WERI-Rb-1 (cell line): ENCODE measurements around the gene COX7C.
"Not testable (repeated sequence)": the region's sequence is repeated elsewhere in the genome, so short reads cannot be mapped to it uniquely, and the experiment has no call there.

Source experiments
- DNase-seq: peaks from one replicate; pipeline ENCODE4 v3.0.0-alpha.2; 2020
- H3K27ac ChIP-seq: fragments of 250-450 bp; sonication (Bioruptor Pico); 2 replicates; pipeline ENCODE4 v1.5.1; 2020; ENCODE audit warnings: mild to moderate bottlenecking, moderate library complexity
- H3K27me3 ChIP-seq: fragments of 250-450 bp; sonication (Bioruptor Pico); 2 replicates; pipeline ENCODE4 v1.5.1; 2021; ENCODE audit warnings: mild to moderate bottlenecking, low read depth, moderate library complexity; ENCODE audit not compliant: insufficient read depth, severe bottlenecking
- H3K36me3 ChIP-seq: fragments of 250-450 bp; sonication (Bioruptor Pico); 2 replicates; pipeline ENCODE4 v1.5.1; 2020; ENCODE audit warnings: mild to moderate bottlenecking, moderate library complexity
- H3K4me3 ChIP-seq: 2 replicates; pipeline ENCODE4 v1.5.1; 2011; ENCODE audit warnings: low read depth, mild to moderate bottlenecking, control low read depth, low read length
- H3K9me3 ChIP-seq: fragments of 250-450 bp; sonication (Bioruptor Pico); 2 replicates; pipeline ENCODE4 v1.5.1; 2021; ENCODE audit warnings: mild to moderate bottlenecking, moderate library complexity; ENCODE audit not compliant: severe bottlenecking
- CTCF ChIP-seq: IDR thresholded peaks from 2 replicates; pipeline ENCODE4 v1.5.1; 2011; ENCODE audit warnings: low read depth, mild to moderate bottlenecking, control low read depth, inconsistent platforms, low read length

COX7C gene

GRCh38 chr5:86617756-86618576 lies at the start of gene COX7C:
TSS of gene COX7C (plus strand) at chr5:86617941. CDS start at chr5:86618056, 115 bp downstream.
- peak; percentile 93 for DNase-seq
- peaks cover 36% of the 10 kb centered on the region for H3K36me3 ChIP-seq
- peaks cover 5% of the 10 kb centered on the region for H3K9me3 ChIP-seq
- H3K27ac ChIP-seq: peak within 1 kb of the TSS; percentile 84
- H3K27me3 ChIP-seq: no peaks in the 10 kb centered on the region
- no peak for TF ChIP-seq CTCF
- peak within 1 kb of the TSS; percentile 99 for H3K4me3 ChIP-seq

DNA sequence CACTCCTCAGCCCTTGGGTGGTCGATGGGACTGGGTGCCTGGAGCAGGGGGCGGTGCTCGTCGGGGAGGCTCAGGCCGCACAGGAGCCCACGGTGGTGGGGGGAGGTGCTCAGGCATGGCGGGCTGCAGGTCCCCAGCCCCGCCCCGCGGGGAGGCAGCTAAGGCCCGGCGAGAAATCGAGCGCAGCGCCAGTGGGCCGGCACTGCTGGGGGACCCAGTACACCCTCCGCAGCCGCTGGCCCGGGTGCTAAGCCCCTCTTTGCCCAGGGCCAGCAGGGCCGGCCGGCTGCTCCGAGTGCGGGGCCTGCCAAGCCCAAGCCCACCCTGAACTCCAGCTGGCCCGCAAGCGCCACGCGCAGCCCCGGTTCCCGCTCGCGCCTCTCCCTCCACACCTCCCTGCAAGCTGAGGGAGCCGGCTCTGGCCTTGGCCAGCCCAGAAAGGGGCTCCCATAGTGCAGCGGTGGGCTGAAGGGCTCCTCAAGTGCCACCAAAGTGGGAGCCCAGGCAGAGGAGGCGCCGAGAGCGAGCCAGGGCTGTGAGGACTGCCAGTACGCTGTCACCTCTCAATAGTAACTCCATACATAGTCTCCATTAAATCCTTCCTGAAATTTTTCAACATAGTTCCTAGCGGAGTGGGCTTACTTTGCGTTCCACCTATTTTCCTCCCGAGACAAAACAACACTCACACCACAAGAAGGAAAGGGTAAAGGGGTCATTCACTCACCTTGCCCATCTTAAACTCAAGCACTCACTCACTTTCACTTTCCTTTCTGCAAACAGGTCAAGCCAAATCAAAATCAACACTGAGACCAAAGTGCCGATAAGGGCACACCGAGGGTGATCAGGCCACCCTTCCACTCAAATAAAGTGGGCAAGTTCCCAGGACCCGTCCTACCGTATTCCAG lies 48.0 kb upstream of the COX7C start:
- DNase-seq, H3K27ac ChIP-seq, H3K9me3 ChIP-seq, H3K27me3 ChIP-seq, H3K36me3 ChIP-seq, H3K4me3 ChIP-seq: not testable (repeated sequence)

- no peak for TF ChIP-seq CTCF
- no peaks in the 10 kb centered on the region for H3K36me3 ChIP-seq
- no peak overlapping the region for H3K4me3 ChIP-seq
- no peak for DNase-seq
- no peaks in the 10 kb centered on the region for H3K27me3 ChIP-seq
- no peak overlapping the region for H3K27ac ChIP-seq
- no peaks in the 10 kb centered on the region for H3K9me3 ChIP-seq
Observed at GRCh38 chr5:86570427-86571083, 47.2 kb upstream of the COX7C start.

- H3K27ac ChIP-seq, DNase-seq, H3K36me3 ChIP-seq, H3K4me3 ChIP-seq, H3K27me3 ChIP-seq, H3K9me3 ChIP-seq: not testable (repeated sequence)
Observed at GRCh38 chr5:86571109-86571508, 46.6 kb upstream of the COX7C start.

- Histone ChIP-seq H3K27ac (no peak overlapping the region), H3K36me3 (no peaks in the 10 kb centered on the region), H3K4me3 (no peak overlapping the region), H3K27me3 (no peaks in the 10 kb centered on the region), H3K9me3 (no peaks in the 10 kb centered on the region)
- no peak for TF ChIP-seq CTCF
- no peak for DNase-seq
Observed at GRCh38 chr5:86572825-86573517, 44.8 kb upstream of the COX7C start.

DNA sequence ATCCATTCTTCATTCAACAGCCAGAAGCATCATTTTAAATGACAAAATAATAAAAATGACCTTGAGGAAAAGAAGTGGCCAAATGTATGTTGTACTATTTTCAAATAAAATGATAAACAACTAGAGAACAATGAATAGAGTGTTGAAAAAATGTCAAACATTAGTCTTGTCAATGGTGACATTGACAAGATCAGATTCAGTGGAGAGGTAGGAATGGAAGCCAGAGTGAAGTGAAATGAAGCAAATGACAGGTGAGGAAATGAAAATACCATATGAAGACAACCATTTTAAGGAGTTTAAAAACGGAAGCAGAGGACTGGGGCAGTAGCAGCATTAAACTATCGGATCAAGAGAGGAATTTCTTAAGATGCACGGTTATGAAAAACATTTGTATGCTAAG lies 38.2 kb upstream of the COX7C start:
- no peak overlapping the region for H3K27ac ChIP-seq
- no peak for TF ChIP-seq CTCF
- H3K4me3 ChIP-seq: no peak overlapping the region
- H3K36me3 ChIP-seq: no peaks in the 10 kb centered on the region
- H3K9me3 ChIP-seq: no peaks in the 10 kb centered on the region
- DNase-seq: no peak
- no peaks in the 10 kb centered on the region for H3K27me3 ChIP-seq
